Peyer's patch (tissue), 4 donors: ENCODE data around the gene ATF6B. TPM values are rescaled to one million over a fixed set of nuclear protein-coding genes. Genes with fewer than 3 reads are reported as not detected.
A peak's percentile ranks its signal among the peaks of the same experiment; 100 is the strongest.

Source experiments
- DNase-seq, 3 donors: peaks; one replicate each; pipeline ENCODE4 v3.0.0-alpha.2; 2017 to 2019
- H3K27ac ChIP-seq, 4 donors: fragments of 200-600 bp; sonication (generic); one replicate each; pipeline ENCODE4 v1.5.1; 2016 to 2019
- H3K27me3 ChIP-seq, 2 donors: fragments of 200-600 bp; sonication (generic); one replicate each; pipeline ENCODE4 v1.5.1; 2019
- H3K36me3 ChIP-seq, 3 donors: fragments of 200-600 bp; sonication (generic); one replicate each; pipeline ENCODE4 v1.5.1; 2016 to 2019
- H3K4me1 ChIP-seq, 4 donors: fragments of 200-600 bp; sonication (generic); one replicate each; pipeline ENCODE4 v1.5.1; 2016 to 2019
- H3K4me3 ChIP-seq, 4 donors: fragments of 200-600 bp; sonication (generic); 1 replicate in 3 of 4; 2 replicates in 1 of 4; pipeline ENCODE4 v1.5.1; 2016 to 2019; ENCODE audit warnings: mild to moderate bottlenecking in 1 of 4
- H3K9me3 ChIP-seq, 4 donors: fragments of 200-600 bp; sonication (generic); one replicate each; pipeline ENCODE4 v1.5.1; 2016 to 2019; ENCODE audit warnings: mild to moderate bottlenecking in 1 of 4
- POLR2A ChIP-seq, 2 donors: fragments of 450-650 bp; IDR thresholded peaks; one replicate each; pipeline ENCODE4 v1.5.1; 2017; ENCODE audit warnings: antibody characterized with exemption in 2 of 2, mild to moderate bottlenecking in 2 of 2, moderate library complexity in 2 of 2
- total RNA-seq, 4 donors: library from RNA; depleted of rRNA; stranded (reverse); fragments of >200 nt; gene quantifications; one replicate each; pipeline ENCODE4 v1.1.0, GENCODE V29; 2016
- TF ChIP-seq, protein P1 (sequence below), 6 experiments: fragments of 450-650 bp in 4 of 6; fragments of 200-600 bp in 2 of 6; sonication (generic) in 1 of 6; IDR thresholded peaks; one replicate each; pipeline ENCODE4 v1.5.1; 2017 to 2019; ENCODE audit warnings: antibody characterized with exemption in 6 of 6, mild to moderate bottlenecking in 3 of 6, moderate library complexity in 1 of 6

Gene ATF6B
- total RNA-seq, 4 donors from 2014 or later = 75.3 to 408 (median 156) TPM

DNA sequence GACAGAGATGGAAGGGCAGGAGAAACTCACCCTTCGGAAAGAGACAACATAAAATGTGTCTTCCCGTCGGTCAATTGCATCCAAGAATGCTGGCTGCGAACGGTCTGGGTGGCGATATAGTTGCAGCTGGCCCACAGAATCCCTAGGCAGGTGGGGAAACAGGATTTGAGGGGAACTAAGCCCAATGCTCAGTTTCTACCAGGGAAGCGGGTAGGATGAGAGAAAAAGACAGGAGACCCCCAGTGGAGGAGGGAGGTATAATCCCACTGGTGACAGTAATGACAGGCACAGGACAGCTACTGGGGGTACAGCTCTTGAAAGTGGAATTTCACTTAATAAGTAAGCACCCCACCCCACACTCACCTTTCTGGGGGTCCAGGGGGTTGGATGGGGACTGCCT is 11.4 kb downstream of the ATF6B start:
- peaks cover 0 to 32% (median 6%) of the 10 kb centered on the region in 4 donors for H3K4me1 ChIP-seq
- TF ChIP-seq, protein P1, sequence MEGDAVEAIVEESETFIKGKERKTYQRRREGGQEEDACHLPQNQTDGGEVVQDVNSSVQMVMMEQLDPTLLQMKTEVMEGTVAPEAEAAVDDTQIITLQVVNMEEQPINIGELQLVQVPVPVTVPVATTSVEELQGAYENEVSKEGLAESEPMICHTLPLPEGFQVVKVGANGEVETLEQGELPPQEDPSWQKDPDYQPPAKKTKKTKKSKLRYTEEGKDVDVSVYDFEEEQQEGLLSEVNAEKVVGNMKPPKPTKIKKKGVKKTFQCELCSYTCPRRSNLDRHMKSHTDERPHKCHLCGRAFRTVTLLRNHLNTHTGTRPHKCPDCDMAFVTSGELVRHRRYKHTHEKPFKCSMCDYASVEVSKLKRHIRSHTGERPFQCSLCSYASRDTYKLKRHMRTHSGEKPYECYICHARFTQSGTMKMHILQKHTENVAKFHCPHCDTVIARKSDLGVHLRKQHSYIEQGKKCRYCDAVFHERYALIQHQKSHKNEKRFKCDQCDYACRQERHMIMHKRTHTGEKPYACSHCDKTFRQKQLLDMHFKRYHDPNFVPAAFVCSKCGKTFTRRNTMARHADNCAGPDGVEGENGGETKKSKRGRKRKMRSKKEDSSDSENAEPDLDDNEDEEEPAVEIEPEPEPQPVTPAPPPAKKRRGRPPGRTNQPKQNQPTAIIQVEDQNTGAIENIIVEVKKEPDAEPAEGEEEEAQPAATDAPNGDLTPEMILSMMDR (IDR thresholded peaks at IDR 0.05) = peak in 3 of 6 experiments; percentile 12 to 17 (median 12)
- TF ChIP-seq POLR2A (IDR thresholded peaks at IDR 0.05) = no peak

DNA sequence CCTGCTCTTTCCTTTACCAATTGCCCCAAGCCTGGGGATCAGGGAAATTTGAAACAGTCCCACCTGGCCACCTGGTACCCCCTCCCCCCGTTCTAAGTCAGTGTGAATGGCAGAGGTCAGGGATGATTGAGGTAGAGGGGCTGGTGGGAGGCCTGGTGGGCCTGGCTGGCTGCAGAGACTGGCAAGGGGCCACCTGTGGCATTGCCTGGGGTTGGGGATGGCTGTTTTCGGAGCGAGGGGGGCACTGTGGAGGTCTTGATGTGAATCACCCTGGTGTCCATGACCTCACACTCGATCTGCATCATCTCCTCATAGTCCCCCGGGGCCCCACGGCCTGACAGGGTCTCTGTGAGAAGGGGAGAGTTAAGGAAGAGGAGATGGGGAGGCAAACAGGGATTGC is 12.4 kb downstream of the ATF6B start:
- no peak overlapping the region for H3K4me3 ChIP-seq
- H3K9me3 ChIP-seq = no peaks in the 10 kb centered on the region
- H3K36me3 ChIP-seq = peaks cover 0 to 54% (median 0%) of the 10 kb centered on the region in 3 donors
- no peak for DNase-seq
- H3K4me1 ChIP-seq = peaks cover 0 to 34% (median 6%) of the 10 kb centered on the region in 4 donors
- no peaks in the 10 kb centered on the region for H3K27me3 ChIP-seq
- TF ChIP-seq, protein P1 (IDR thresholded peaks at IDR 0.05) = no peak
- TF ChIP-seq POLR2A (IDR thresholded peaks at IDR 0.05) = no peak
- no peak overlapping the region for H3K27ac ChIP-seq

More for the DNA sequence above, 11.4 kb downstream of the ATF6B start:
- no peak overlapping the region for H3K4me3 ChIP-seq
- no peaks in the 10 kb centered on the region for H3K27me3 ChIP-seq
- no peaks in the 10 kb centered on the region for H3K9me3 ChIP-seq
- no peak for DNase-seq
- H3K36me3 ChIP-seq = peaks cover 0 to 65% (median 0%) of the 10 kb centered on the region in 3 donors
- H3K27ac ChIP-seq = no peak overlapping the region

DNA sequence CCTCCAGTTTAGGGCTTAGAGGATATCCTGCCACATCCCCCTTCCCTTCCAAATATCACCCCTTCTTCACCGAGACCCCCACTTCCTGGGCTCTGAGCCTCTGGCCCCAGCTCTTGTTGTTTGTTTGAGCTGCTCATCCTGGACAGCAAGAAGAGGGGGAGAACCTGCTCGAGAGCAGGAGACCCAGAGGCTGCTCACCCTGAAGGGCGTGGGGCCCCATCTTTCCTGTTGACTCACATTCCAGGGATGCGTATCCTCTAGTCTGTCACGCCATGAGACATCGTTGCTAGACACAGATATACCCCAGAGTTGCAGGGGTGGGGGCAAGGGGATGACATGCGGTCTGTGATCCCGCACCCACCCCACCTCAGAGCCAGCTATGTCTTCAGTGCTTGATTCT is 13.2 kb downstream of the ATF6B start:
- H3K4me1 ChIP-seq = peaks cover 0 to 34% (median 6%) of the 10 kb centered on the region in 4 donors
- H3K27me3 ChIP-seq = no peaks in the 10 kb centered on the region
- no peak for TF ChIP-seq POLR2A (IDR thresholded peaks at IDR 0.05)
- TF ChIP-seq, protein P1 (IDR thresholded peaks at IDR 0.05) = no peak
- H3K9me3 ChIP-seq = no peaks in the 10 kb centered on the region
- DNase-seq = no peak
- H3K36me3 ChIP-seq = peaks cover 0 to 46% (median 0%) of the 10 kb centered on the region in 3 donors
- H3K4me3 ChIP-seq = no peak overlapping the region
- H3K27ac ChIP-seq = peak overlapping the region; percentile 22 to 83 (median 34)

DNA sequence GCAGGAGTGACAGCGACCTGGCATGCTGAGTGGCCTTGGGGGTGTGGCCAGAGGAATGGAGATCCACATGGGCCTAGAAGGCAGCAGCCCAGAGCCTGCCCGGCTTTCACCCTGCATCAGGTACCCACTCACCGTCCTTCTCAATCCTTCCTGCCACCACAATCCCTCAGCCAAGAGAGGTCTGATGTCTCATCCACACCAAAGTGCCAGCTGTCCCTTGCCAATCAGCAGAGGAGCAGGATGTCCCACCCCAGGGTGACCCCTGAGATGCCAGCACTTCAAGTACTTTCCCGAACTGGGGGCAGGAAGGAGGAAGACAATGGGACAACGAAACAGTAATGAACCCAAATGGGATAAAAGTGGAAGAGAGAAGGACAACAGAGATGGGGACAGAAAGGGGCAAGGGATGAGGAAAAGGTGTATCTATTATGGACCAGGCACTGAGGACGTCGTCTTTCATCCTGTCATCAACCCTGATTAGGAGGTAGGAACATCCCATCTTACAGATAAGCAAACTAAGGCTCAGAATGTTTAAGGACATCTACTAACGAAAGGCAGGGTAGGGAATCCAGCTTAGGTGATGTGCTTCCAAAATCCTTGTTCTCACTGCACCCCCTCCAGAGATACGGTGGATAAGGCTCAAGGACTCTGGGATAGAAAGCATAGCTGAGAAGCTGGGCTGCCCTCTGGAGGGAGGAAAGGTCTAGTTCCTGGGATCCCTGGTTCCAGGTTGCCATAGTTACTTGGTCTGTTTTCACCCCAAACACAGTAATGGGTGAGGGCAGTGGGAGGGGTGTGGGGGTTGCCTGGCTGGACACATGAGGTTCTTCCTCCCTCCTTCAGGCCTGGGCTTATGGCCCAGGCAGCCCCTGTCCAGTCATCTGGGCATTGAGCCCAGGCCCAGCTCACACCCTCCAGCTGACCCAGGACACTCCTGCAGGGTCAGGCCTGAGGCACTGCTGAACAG is 14.4 kb downstream of the ATF6B start:
- peaks cover 0 to 26% (median 3%) of the 10 kb centered on the region in 4 donors for H3K4me1 ChIP-seq
- H3K36me3 ChIP-seq = peaks cover 0 to 41% (median 0%) of the 10 kb centered on the region in 3 donors
- H3K27me3 ChIP-seq = no peaks in the 10 kb centered on the region
- no peaks in the 10 kb centered on the region for H3K9me3 ChIP-seq
- peak in 2 of 3 donors; percentile 33 to 77 for DNase-seq
- peak overlapping the region; percentile 42 to 83 (median 65) for H3K27ac ChIP-seq
- TF ChIP-seq POLR2A (IDR thresholded peaks at IDR 0.05) = no peak
- TF ChIP-seq, protein P1 (IDR thresholded peaks at IDR 0.05) = peak in 5 of 6 experiments; percentile 3 to 31 (median 20)
- no peak overlapping the region for H3K4me3 ChIP-seq

DNA sequence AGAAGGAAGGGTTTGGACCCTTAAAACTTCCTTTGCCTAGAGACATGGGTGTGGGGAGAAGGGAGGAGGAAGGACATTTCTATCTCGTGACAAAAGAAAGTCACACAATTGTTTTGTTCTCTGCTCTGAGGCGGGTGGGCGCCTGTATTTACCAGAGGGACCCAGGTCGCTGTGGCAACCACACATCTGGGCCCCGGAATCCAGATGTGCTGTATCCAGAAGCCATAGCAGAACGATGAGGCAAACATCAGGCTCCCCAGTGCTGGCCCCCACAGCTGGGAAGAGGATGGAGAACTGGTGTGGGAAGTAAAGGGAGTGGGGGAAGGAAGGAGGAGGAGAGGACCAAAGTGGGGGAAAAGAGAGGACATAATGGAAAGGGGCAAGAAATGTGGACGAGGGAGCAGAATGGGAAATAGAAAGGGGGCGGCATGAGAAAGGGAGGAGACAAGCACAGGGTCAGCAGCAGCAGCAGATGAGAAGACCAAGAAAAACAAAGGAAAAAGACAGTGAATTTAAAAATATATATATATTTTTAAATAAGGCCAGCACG is 15.5 kb downstream of the ATF6B start:
- Histone ChIP-seq H3K27me3 (no peaks in the 10 kb centered on the region), H3K27ac (peak overlapping the region; percentile 38 to 83 (median 71))
- DNase-seq = peak in 1 of 3 donors; percentile 63

More for the DNA sequence above, 15.5 kb downstream of the ATF6B start:
- Histone ChIP-seq H3K4me1 (peaks cover 0 to 34% (median 2%) of the 10 kb centered on the region in 4 donors), H3K36me3 (peaks cover 0 to 29% (median 0%) of the 10 kb centered on the region in 3 donors), H3K4me3 (no peak overlapping the region), H3K9me3 (no peaks in the 10 kb centered on the region)
- TF ChIP-seq POLR2A (IDR thresholded peaks at IDR 0.05) = no peak
- TF ChIP-seq, protein P1 (IDR thresholded peaks at IDR 0.05) = no peak
